ENCODE measurements around the gene AMOTL1. TPM values are rescaled to one million over a fixed set of nuclear protein-coding genes. Genes with fewer than 3 reads are reported as not detected.

Gene AMOTL1
- polyA plus RNA-seq, 1 of the 3 experiments (the other 2 are of a cell fraction) = 10.7 TPM

DNA sequence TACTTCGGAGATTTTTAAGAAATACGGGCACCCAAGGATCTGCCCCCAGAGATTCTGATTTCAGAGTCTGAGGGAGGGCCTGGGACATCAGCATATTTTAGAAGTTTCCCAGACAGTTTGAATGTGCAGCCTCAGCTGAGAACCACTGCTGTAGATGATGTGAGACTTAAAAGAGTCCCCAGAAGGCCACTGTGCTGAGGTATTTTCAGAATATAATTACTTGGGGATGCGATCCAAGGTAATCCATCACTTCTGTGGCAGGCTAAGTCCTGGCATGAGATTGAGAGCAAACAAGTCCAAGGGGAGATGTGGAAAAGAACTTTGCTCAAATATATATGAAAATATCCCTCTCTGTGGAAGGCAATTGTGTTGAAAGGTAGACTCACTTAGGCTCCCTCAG lies 48.3 kb upstream of the AMOTL1 start (continued):
- TF ChIP-seq, protein P1, sequence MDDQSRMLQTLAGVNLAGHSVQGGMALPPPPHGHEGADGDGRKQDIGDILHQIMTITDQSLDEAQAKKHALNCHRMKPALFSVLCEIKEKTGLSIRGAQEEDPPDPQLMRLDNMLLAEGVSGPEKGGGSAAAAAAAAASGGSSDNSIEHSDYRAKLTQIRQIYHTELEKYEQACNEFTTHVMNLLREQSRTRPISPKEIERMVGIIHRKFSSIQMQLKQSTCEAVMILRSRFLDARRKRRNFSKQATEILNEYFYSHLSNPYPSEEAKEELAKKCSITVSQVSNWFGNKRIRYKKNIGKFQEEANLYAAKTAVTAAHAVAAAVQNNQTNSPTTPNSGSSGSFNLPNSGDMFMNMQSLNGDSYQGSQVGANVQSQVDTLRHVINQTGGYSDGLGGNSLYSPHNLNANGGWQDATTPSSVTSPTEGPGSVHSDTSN (IDR thresholded peaks at IDR 0.05) = no peak
- TF ChIP-seq FOSL2 (IDR thresholded peaks at IDR 0.05; ENCODE audit: borderline replicate concordance, low read depth) = no peak

DNA sequence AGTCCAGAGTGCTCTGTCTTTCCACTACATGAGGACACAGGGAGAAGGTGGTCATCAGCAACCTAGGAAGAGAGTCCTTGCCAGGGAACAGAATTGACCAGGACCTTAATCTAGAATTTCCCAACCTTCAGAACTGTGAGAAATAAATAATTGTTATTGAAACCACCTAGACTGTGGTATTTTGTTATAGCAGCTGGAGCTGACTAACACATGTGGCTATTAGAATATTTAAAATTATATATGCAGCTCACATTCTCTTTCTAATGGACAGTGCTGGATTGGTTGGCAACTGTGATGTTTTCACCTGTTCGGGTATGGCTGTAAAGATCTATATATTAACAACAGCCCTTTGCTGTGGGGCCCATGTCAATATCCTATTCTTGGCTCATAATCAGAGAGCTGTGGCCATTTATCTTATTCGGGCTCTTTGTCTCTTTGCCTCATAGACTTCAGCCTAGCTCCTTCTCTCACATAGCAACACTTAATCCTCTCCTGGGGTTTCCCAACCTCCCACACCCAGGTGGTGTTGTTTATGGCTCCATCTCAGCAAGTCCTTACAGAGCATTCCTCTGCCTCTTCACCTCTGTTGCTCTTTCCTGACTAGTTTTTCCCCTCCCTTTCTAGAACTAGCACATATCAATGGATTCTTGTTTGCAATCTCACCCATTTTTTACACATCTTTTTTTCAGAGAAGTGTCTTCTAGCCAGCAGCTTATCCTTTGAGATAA lies 46.4 kb upstream of the AMOTL1 start:
- CTCF ChIA-PET = interaction anchor here (0.8 to 1.0 kb wide), 2 partner anchors 98 to 99 kb away, joined by 3 to 4 read pairs; no protein-coding TSS in a partner anchor

More for the DNA sequence above, 46.4 kb upstream of the AMOTL1 start:
- WGBS (ENCODE audit: low lambda C conversion rate) = 64% methylated on average over 2 of the region's 2 CpGs
- no peak for DNase-seq
- POLR2A ChIA-PET = no interaction called here
- no peaks in the 10 kb centered on the region for H3K4me1 ChIP-seq (ENCODE audit: control insufficient read depth in 1 of 2, insufficient read depth in 2 of 2, low read depth in 1 of 2, low read length in 1 of 2)
- no peaks in the 10 kb centered on the region for H3K9me2 ChIP-seq
- no peak overlapping the region for H3K4me3 ChIP-seq (ENCODE audit: low read depth in 2 of 2, low read length in 1 of 2)
- H3K36me3 ChIP-seq (replicated peaks in 1 of 2; ENCODE audit: control insufficient read depth in 1 of 2, insufficient read depth in 2 of 2, low read length in 1 of 2) = no peaks in the 10 kb centered on the region
- peaks cover 6% of the 10 kb centered on the region; the same call in 1 of the 2 replicates for H3K9me3 ChIP-seq
- TF ChIP-seq, protein P2, sequence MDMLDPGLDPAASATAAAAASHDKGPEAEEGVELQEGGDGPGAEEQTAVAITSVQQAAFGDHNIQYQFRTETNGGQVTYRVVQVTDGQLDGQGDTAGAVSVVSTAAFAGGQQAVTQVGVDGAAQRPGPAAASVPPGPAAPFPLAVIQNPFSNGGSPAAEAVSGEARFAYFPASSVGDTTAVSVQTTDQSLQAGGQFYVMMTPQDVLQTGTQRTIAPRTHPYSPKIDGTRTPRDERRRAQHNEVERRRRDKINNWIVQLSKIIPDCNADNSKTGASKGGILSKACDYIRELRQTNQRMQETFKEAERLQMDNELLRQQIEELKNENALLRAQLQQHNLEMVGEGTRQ (IDR thresholded peaks at IDR 0.05; ENCODE audit: borderline replicate concordance, low read depth, low read length) = no peak
- TF ChIP-seq, protein P3, sequence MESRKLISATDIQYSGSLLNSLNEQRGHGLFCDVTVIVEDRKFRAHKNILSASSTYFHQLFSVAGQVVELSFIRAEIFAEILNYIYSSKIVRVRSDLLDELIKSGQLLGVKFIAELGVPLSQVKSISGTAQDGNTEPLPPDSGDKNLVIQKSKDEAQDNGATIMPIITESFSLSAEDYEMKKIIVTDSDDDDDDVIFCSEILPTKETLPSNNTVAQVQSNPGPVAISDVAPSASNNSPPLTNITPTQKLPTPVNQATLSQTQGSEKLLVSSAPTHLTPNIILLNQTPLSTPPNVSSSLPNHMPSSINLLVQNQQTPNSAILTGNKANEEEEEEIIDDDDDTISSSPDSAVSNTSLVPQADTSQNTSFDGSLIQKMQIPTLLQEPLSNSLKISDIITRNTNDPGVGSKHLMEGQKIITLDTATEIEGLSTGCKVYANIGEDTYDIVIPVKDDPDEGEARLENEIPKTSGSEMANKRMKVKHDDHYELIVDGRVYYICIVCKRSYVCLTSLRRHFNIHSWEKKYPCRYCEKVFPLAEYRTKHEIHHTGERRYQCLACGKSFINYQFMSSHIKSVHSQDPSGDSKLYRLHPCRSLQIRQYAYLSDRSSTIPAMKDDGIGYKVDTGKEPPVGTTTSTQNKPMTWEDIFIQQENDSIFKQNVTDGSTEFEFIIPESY (IDR thresholded peaks at IDR 0.05; ENCODE audit: borderline replicate concordance, low read depth) = no peak
- TF ChIP-seq RCOR1 (IDR thresholded peaks at IDR 0.05; ENCODE audit: low read length) = no peak
- TF ChIP-seq NFIC (IDR thresholded peaks at IDR 0.05; ENCODE audit: borderline replicate concordance) = no peak
- TF ChIP-seq, protein P4, sequence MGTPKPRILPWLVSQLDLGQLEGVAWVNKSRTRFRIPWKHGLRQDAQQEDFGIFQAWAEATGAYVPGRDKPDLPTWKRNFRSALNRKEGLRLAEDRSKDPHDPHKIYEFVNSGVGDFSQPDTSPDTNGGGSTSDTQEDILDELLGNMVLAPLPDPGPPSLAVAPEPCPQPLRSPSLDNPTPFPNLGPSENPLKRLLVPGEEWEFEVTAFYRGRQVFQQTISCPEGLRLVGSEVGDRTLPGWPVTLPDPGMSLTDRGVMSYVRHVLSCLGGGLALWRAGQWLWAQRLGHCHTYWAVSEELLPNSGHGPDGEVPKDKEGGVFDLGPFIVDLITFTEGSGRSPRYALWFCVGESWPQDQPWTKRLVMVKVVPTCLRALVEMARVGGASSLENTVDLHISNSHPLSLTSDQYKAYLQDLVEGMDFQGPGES (IDR thresholded peaks at IDR 0.05; ENCODE audit: low read depth, low read length) = no peak
- H3K27ac ChIP-seq (ENCODE audit: low read depth in 2 of 2, low read length in 1 of 2) = no peak overlapping the region
- H2AFZ ChIP-seq (ENCODE audit: low read depth) = no peak overlapping the region
- H3K27me3 ChIP-seq (ENCODE audit: insufficient read depth) = no peaks in the 10 kb centered on the region
- H3K4me2 ChIP-seq = no peak overlapping the region
- H3K79me2 ChIP-seq (ENCODE audit: insufficient read depth) = no peaks in the 10 kb centered on the region
- no peak overlapping the region for H3K9ac ChIP-seq
- H3F3A ChIP-seq (replicated peaks; ENCODE audit: insufficient read depth) = no peaks in the 10 kb centered on the region
- H4K20me1 ChIP-seq (ENCODE audit: insufficient read depth) = no peaks in the 10 kb centered on the region
